Body of pancreas (tissue), 4 donors: ENCODE measurements around the gene RPL14. TPM values are rescaled to one million over a fixed set of nuclear protein-coding genes. Genes with fewer than 3 reads are reported as not detected.

ENCODE experiments used
- ATAC-seq: fragments of 150-250 bp; one replicate; pipeline ENCODE4 v1.9.1; 2016
- DNase-seq, 4 donors: peaks; one replicate each; pipeline ENCODE4 v3.0.0-alpha.2; 2019
- H3K27ac ChIP-seq, 4 donors: fragments of 200-600 bp; sonication (generic); 1 replicate in 3 of 4; 2 replicates in 1 of 4; pipeline versions ENCODE4 v1.5.1 to v1.6.1; 2016 to 2019; ENCODE audit warnings: mild to moderate bottlenecking in 1 of 4, mixed read lengths in 1 of 4, moderate library complexity in 1 of 4
- H3K27me3 ChIP-seq, 2 donors: fragments of 200-600 bp; sonication (generic); one replicate each; pipeline ENCODE4 v1.6.0; 2016; ENCODE audit warnings: mild to moderate bottlenecking in 1 of 2
- H3K36me3 ChIP-seq, 2 donors: fragments of 200-600 bp; sonication (generic); replicated peaks in 1 of 2; 2 replicates each; pipeline ENCODE4 v1.5.1; 2016; ENCODE audit warnings: low read depth in 2 of 2; ENCODE audit not compliant: insufficient read depth in 1 of 2
- H3K4me1 ChIP-seq: fragments of 200-600 bp; sonication (generic); one replicate; pipeline ENCODE4 v1.6.0; 2016
- H3K4me3 ChIP-seq, 2 donors: fragments of 200-600 bp; sonication (generic); 1 replicate in 1 of 2; 2 replicates in 1 of 2; pipeline ENCODE4 v1.5.1; 2016 to 2019
- H3K9me3 ChIP-seq, 3 donors: fragments of 200-600 bp; sonication (generic); 1 replicate in 2 of 3; 2 replicates in 1 of 3; pipeline ENCODE4 v1.5.1; 2016
- CTCF ChIP-seq, 7 experiments: fragments of 450-650 bp in 4 of 7; fragments of 200-600 bp in 3 of 7; sonication (generic) in 3 of 7; IDR thresholded peaks; one replicate each; pipeline ENCODE4 v1.5.1; 2016 to 2019; ENCODE audit warnings: antibody characterized with exemption in 7 of 7
- POLR2A ChIP-seq, 3 donors: fragments of 450-650 bp; IDR thresholded peaks; one replicate each; pipeline ENCODE4 v1.6.1; 2016; ENCODE audit warnings: antibody characterized with exemption in 3 of 3, mild to moderate bottlenecking in 2 of 3
- WGBS, 2 donors: methylation state at CpG; one replicate each; pipeline ENCODE4 v1.1.5; 2017; 5-methylcytosine and 5-hydroxymethylcytosine counted together
- intact Hi-C: fragments of 100-400 bp; cut with DNase I; formaldehyde crosslinking; loops from one replicate; pipeline ENCODE4 v1.15.1; 2023
- total RNA-seq, 2 donors: library from RNA; depleted of rRNA; stranded (reverse); fragments of >200 nt; gene quantifications; one replicate each; pipeline ENCODE4 v1.1.0, GENCODE V29; 2016

The RPL14 gene
- total RNA-seq, 2 donors from 2014 or later: 176 to 279 TPM

DNA sequence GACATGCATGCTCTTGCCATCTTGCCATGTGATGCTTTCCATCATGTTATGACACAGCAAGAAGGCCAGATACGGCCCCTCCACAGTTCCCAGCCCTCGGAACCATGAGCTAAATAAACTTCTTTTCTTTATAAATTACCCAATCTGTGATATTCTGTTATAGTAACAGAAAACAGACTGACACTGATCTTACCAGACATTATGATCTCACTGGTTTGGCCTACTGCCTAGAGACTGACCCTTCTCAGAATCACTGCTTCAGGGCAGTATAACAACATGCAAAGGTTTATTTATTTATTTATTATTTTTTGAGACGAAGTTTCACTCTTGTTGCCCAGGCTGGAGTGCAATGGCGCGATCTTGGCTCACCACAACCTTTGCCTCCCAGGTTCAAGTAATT is 33.8 kb downstream of the RPL14 start:
- DNase-seq (no peak), ATAC-seq (no peak)
- Histone ChIP-seq H3K27ac (no peak overlapping the region), H3K4me3 (no peak overlapping the region), H3K9me3 (peaks cover 0 to 16% (median 0%) of the 10 kb centered on the region in 3 donors), H3K36me3 (peaks cover 0 to 9% of the 10 kb centered on the region in 2 donors), H3K27me3 (no peaks in the 10 kb centered on the region), H3K4me1 (no peaks in the 10 kb centered on the region)
- WGBS, 2 donors: 89 to 93% methylated on average over 5 of the region's 5 CpGs
- TF ChIP-seq POLR2A (IDR thresholded peaks at IDR 0.05): no peak
- TF ChIP-seq CTCF (IDR thresholded peaks at IDR 0.05): no peak
- intact Hi-C loops: no loop called here

DNA sequence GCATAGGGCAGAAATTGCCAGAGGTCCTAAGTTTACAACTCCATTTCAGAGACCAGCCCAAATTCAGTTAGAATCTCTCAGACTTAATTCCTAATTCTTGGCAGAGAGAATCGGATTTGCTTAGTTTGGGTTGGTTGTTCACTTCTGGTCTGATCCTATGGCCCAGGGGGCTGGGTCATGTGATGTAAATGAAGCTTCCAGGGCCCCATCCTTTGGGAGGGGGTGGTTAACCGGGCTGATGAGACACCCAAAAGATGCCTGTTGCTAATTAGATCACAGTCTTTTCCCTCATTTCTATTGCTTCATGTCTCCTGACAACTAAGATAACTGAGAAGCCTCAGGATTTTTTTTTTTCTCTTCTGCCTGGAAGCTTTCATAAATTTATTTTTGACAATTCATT is 37.6 kb downstream of the RPL14 start:
- intact Hi-C loops: no loop called here
- no peaks in the 10 kb centered on the region for H3K27me3 ChIP-seq
- WGBS, 2 donors: 59 to 62% methylated on average over 2 of the region's 2 CpGs

DNA sequence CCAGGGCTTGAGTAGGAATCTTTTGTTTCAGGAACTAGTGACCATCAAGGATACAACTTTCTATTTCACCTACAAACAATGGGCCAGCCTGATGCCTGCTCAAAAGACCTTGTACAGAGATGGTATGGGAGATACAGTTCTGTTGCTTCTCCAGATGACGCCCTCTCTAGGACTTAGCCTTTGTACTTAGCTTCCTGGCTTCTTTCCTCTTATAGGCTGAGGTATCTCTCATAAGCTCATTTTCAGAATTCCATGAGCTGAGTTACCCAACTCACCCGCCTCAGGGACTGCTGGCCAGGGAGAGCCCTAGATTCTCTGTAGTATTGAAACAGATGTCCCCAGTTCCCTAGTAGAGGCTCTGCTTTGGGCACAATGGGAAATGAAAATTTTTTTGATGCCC is 40.1 kb downstream of the RPL14 start:
- Histone ChIP-seq H3K36me3 (no peaks in the 10 kb centered on the region), H3K27ac (no peak overlapping the region), H3K4me1 (no peaks in the 10 kb centered on the region), H3K4me3 (no peak overlapping the region), H3K27me3 (no peaks in the 10 kb centered on the region), H3K9me3 (no peaks in the 10 kb centered on the region)
- WGBS, 2 donors: 83 to 84% methylated on average over 2 of the region's 2 CpGs
- DNase-seq (no peak), ATAC-seq (no peak)
- TF ChIP-seq CTCF (IDR thresholded peaks at IDR 0.05): no peak
- TF ChIP-seq POLR2A (IDR thresholded peaks at IDR 0.05): no peak
- intact Hi-C loops: no loop called here

More for the DNA sequence above, 37.6 kb downstream of the RPL14 start:
- Histone ChIP-seq H3K4me1 (no peaks in the 10 kb centered on the region), H3K27ac (no peak overlapping the region), H3K4me3 (no peak overlapping the region), H3K9me3 (no peaks in the 10 kb centered on the region), H3K36me3 (no peaks in the 10 kb centered on the region)
- DNase-seq (no peak), ATAC-seq (no peak)
- TF ChIP-seq CTCF (IDR thresholded peaks at IDR 0.05) (no peak), POLR2A (IDR thresholded peaks at IDR 0.05) (no peak)

DNA sequence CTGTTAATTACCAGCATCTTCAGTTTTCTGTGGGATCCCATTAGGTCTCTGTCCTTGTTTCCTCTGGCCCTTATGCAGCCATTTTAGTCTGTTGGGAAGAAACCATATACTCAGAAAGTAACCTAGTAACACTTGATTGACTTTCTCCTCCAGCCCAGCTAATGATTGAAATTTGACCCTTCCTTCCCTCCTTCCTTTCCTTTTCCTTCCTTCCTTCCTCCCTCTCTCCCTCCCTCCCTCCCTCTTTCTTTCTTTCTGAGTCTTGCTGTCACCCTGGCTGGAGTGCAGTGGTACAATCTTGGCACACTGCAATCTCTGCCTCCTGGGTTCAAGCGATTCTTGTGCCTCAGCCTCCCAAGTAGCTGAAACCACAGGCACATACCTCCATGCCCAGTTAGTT is 42.8 kb downstream of the RPL14 start:
- WGBS, 2 donors: 95 to 100% methylated on average over 1 of the region's 1 CpG
- no peak for TF ChIP-seq CTCF (IDR thresholded peaks at IDR 0.05)
- H3K4me3 ChIP-seq: no peak overlapping the region
- intact Hi-C loops: no loop called here
- H3K27me3 ChIP-seq: no peaks in the 10 kb centered on the region
- H3K27ac ChIP-seq: no peak overlapping the region
- H3K9me3 ChIP-seq: no peaks in the 10 kb centered on the region
- no peak for DNase-seq
- no peaks in the 10 kb centered on the region for H3K36me3 ChIP-seq
- H3K4me1 ChIP-seq: peaks cover 5% of the 10 kb centered on the region
- ATAC-seq: no peak

GRCh38 chr3:40502034-40502433 is 44.9 kb downstream of the RPL14 start:
- no peak for ATAC-seq
- H3K27ac ChIP-seq: no peak overlapping the region
- H3K27me3 ChIP-seq: no peaks in the 10 kb centered on the region
- no peaks in the 10 kb centered on the region for H3K9me3 ChIP-seq
- DNase-seq: no peak
- H3K36me3 ChIP-seq: no peaks in the 10 kb centered on the region
- H3K4me1 ChIP-seq: peaks cover 17% of the 10 kb centered on the region
- intact Hi-C loops: no loop called here
- WGBS, 2 donors: 81 to 93% methylated on average over 2 of the region's 2 CpGs
- no peak for TF ChIP-seq POLR2A (IDR thresholded peaks at IDR 0.05)
- TF ChIP-seq CTCF (IDR thresholded peaks at IDR 0.05): no peak
- no peak overlapping the region for H3K4me3 ChIP-seq
